ENCODE measurements around the gene PCNX2.

GRCh38 chr1:233038581-233038980, 256.9 kb downstream of the PCNX2 start:
- TF ChIP-seq CTCF (IDR thresholded peaks at IDR 0.05) (no peak), POLR2A (IDR thresholded peaks at IDR 0.05) (no peak)

All from lower leg skin (tissue), 3 donors.